A549 (cell line): ENCODE results near the gene E4F1. TPM values are rescaled to one million over a fixed set of nuclear protein-coding genes. Genes with fewer than 3 reads are reported as not detected.

Experiments used
- ATAC-seq, 2 experiments: fragments of 200-7000 bp in 1 of 2; fragments of >200 bp in 1 of 2; cut with Nextera tagmentation in 1 of 2; cut with Tn5 transposase in 1 of 2; 3 replicates each; pipeline versions ENCODE4 v1.8.0 to v1.9.1; 2018 to 2020; ENCODE audit warnings: mild to moderate bottlenecking in 1 of 2, moderate library complexity in 1 of 2
- CTCF ChIA-PET: fragments of 300-600 bp; sonication (Branson Sonifier 250); formaldehyde crosslinking; extraction: SDS; loops from one replicate; lab custom pipeline; 2021; ENCODE audit warnings: antibody characterized with exemption, inconsistent platforms; lab: Yijun Ruan, JAX
- POLR2A ChIA-PET: fragments of 350-600 bp; formaldehyde crosslinking; extraction: SDS; loops from one replicate; lab custom pipeline; 2021; ENCODE audit warnings: antibody characterized with exemption, inconsistent platforms; lab: Yijun Ruan, JAX
- DNase-seq, 2 experiments: peaks; one replicate each; pipeline versions ENCODE4 v3.0.0 to v3.0.0-alpha.2; 2011 to 2016; ENCODE audit warnings: low read depth in 1 of 2, low spot score in 1 of 2
- FAIRE-seq: peaks from 2 replicates; lab custom pipeline; 2011; peaks lifted over from hg19 to GRCh38; lab: Jason Lieb, UNC
- H3K27ac ChIP-seq, 2 experiments: fragments of >200 bp; sonication (Bioruptor Twin); formaldehyde crosslinking; 3 replicates each; pipeline ENCODE4 v1.5.1; 2016 to 2017
- H3K4me1 ChIP-seq: fragments of >200 bp; sonication (Bioruptor Twin); formaldehyde crosslinking; 3 replicates; pipeline ENCODE4 v1.6.1; 2016
- H3K4me2 ChIP-seq: fragments of >200 bp; sonication (Bioruptor Twin); formaldehyde crosslinking; 3 replicates; pipeline ENCODE4 v1.6.1; 2016
- H3K4me3 ChIP-seq: fragments of >200 bp; sonication (Bioruptor Twin); formaldehyde crosslinking; 3 replicates; pipeline ENCODE4 v1.5.1; 2016
- H3K9me3 ChIP-seq: fragments of >200 bp; sonication (Bioruptor Twin); formaldehyde crosslinking; 3 replicates; pipeline ENCODE4 v1.6.1; 2016
- BHLHE40 ChIP-seq: IDR thresholded peaks from 2 replicates; pipeline ENCODE4 v1.6.1; 2012; ENCODE audit warnings: low read depth, low read length, inconsistent platforms
- CHD4 ChIP-seq: fragments of 200-600 bp; sonication (generic); IDR thresholded peaks from 2 replicates; pipeline ENCODE4 v1.6.1; 2016; ENCODE audit warnings: antibody characterized with exemption, mild to moderate bottlenecking, borderline replicate concordance
- EHF ChIP-seq: fragments of 250-450 bp; sonication (Bioruptor Pico); IDR thresholded peaks from 2 replicates; pipeline ENCODE4 v1.5.0; 2020; ENCODE audit warnings: mild to moderate bottlenecking
- EP300 ChIP-seq, 2 experiments: fragments of >200 bp; sonication (Bioruptor Twin); formaldehyde crosslinking; IDR thresholded peaks; 2 replicates in 1 of 2; 3 replicates in 1 of 2; pipeline ENCODE4 v1.6.1; 2016 to 2017
- ESRRA ChIP-seq: fragments of 150-350 bp; IDR thresholded peaks from 2 replicates; pipeline ENCODE4 v1.6.1; 2014; ENCODE audit warnings: mild to moderate bottlenecking, low read length, borderline replicate concordance
- FOSB ChIP-seq: fragments of 250-450 bp; sonication (Bioruptor Pico); IDR thresholded peaks from 2 replicates; pipeline ENCODE4 v1.5.0; 2020; ENCODE audit warnings: mild to moderate bottlenecking, moderate library complexity
- HEYL ChIP-seq: fragments of 250-450 bp; sonication (Bioruptor Pico); IDR thresholded peaks from 2 replicates; pipeline ENCODE4 v1.8.0; 2021; ENCODE audit warnings: mild to moderate bottlenecking, moderate library complexity
- HOXB5 ChIP-seq: fragments of 250-450 bp; sonication (Bioruptor Pico); IDR thresholded peaks from 2 replicates; pipeline ENCODE4 v1.5.0; 2020; ENCODE audit warnings: mild to moderate bottlenecking, moderate library complexity
- JUN ChIP-seq, 2 experiments: fragments of >200 bp; sonication (Bioruptor Twin); formaldehyde crosslinking; IDR thresholded peaks; 2 replicates in 1 of 2; 3 replicates in 1 of 2; pipeline ENCODE4 v1.6.1; 2016 to 2017
- JUNB ChIP-seq: fragments of >200 bp; sonication (Bioruptor Twin); formaldehyde crosslinking; IDR thresholded peaks from 2 replicates; pipeline ENCODE4 v1.6.1; 2016
- KDM1A ChIP-seq: fragments of 200-600 bp; sonication (generic); IDR thresholded peaks from 2 replicates; pipeline ENCODE4 v1.6.1; 2016; ENCODE audit warnings: low read depth, mild to moderate bottlenecking
- KDM5A ChIP-seq: fragments of 200-600 bp; sonication (generic); IDR thresholded peaks from 2 replicates; pipeline ENCODE4 v1.6.1; 2016; ENCODE audit warnings: antibody characterized with exemption, mild to moderate bottlenecking
- MAFK ChIP-seq: fragments of 450-650 bp; IDR thresholded peaks from 2 replicates; pipeline ENCODE4 v1.6.1; 2014; ENCODE audit not compliant: partially characterized antibody
- MAZ ChIP-seq: fragments of 150-350 bp; IDR thresholded peaks from 2 replicates; pipeline ENCODE4 v1.6.1; 2014; ENCODE audit warnings: antibody characterized with exemption, low read depth, low read length, borderline replicate concordance
- MYC ChIP-seq: IDR thresholded peaks from 2 replicates; pipeline ENCODE4 v1.6.1; 2012; ENCODE audit warnings: mild to moderate bottlenecking, inconsistent platforms, low read length, improper control_type of control experiment, borderline replicate concordance
- NR3C1 ChIP-seq: fragments of >200 bp; sonication (Bioruptor Twin); formaldehyde crosslinking; IDR thresholded peaks from 3 replicates; pipeline ENCODE4 v1.6.1; 2017
- POLR2A ChIP-seq: IDR thresholded peaks from 2 replicates; pipeline ENCODE4 v1.6.1; 2012; ENCODE audit warnings: mild to moderate bottlenecking, low read length
- RARB ChIP-seq: fragments of 250-450 bp; sonication (Bioruptor Pico); IDR thresholded peaks from 2 replicates; pipeline ENCODE4 v1.8.0; 2021; ENCODE audit warnings: mild to moderate bottlenecking, moderate library complexity
- SREBF2 ChIP-seq: fragments of 450-650 bp; IDR thresholded peaks from 2 replicates; pipeline ENCODE4 v1.6.1; 2014; ENCODE audit warnings: mild to moderate bottlenecking, moderate library complexity
- TP53 ChIP-seq: fragments of 250-450 bp; sonication (Bioruptor Pico); IDR thresholded peaks from 2 replicates; pipeline ENCODE4 v1.5.0; 2021; ENCODE audit warnings: mild to moderate bottlenecking, moderate library complexity
- ZFP36 ChIP-seq: fragments of 450-650 bp; IDR thresholded peaks from 2 replicates; pipeline ENCODE4 v1.6.1; 2014; ENCODE audit warnings: borderline replicate concordance; ENCODE audit not compliant: partially characterized antibody
- ZSCAN20 ChIP-seq: fragments of 250-450 bp; sonication (Bioruptor Pico); IDR thresholded peaks from 2 replicates; pipeline ENCODE4 v1.8.0; 2022; ENCODE audit warnings: mild to moderate bottlenecking, moderate library complexity
- WGBS: methylation state at CpG from one replicate; pipeline ENCODE4 v1.1.6; 2017; ENCODE audit errors: missing lambda C conversion rate; 5-methylcytosine and 5-hydroxymethylcytosine counted together
- polyA plus RNA-seq, 4 experiments: library from polyadenylated mRNA; depleted of rRNA in 3 of 4; stranded (reverse); fragments of >200 nt; fragmentation: RNase III in 1 of 4; extraction: RNeasy Plus Mini Kit Qiagen cat#74134 plus additional on column Dnase treatment in 1 of 4; gene quantifications; 2 replicates in 3 of 4; 3 replicates in 1 of 4; pipeline ENCODE4 v1.2.3, GENCODE V29; 2011 to 2017
- TF ChIP-seq, protein P1 (sequence below): IDR thresholded peaks from 2 replicates; pipeline ENCODE4 v1.6.1; 2012
- TF ChIP-seq, protein P2 (sequence below): IDR thresholded peaks from 2 replicates; pipeline ENCODE4 v1.6.1; 2012
- TF ChIP-seq, protein P3 (sequence below): fragments of 200-600 bp; sonication (generic); IDR thresholded peaks from 2 replicates; pipeline ENCODE4 v1.6.1; 2016; ENCODE audit warnings: antibody characterized with exemption, mild to moderate bottlenecking, moderate library complexity
- TF ChIP-seq, protein P4 (sequence below): IDR thresholded peaks from 2 replicates; pipeline ENCODE4 v1.6.1; 2012; ENCODE audit warnings: low read depth, borderline replicate concordance
- TF ChIP-seq, protein P5 (sequence below): fragments of >200 bp; sonication (Bioruptor Twin); formaldehyde crosslinking; IDR thresholded peaks from 3 replicates; pipeline ENCODE4 v1.5.1; 2016
- TF ChIP-seq, protein P6 (sequence below): fragments of 150-350 bp; IDR thresholded peaks from 2 replicates; pipeline ENCODE4 v1.6.1; 2014; ENCODE audit warnings: low read depth, mild to moderate bottlenecking, low read length

The E4F1 gene
- polyA plus RNA-seq, 2 of the 4 experiments (the other 2 are of a cell fraction) = 10.4 to 23.3 TPM

DNA sequence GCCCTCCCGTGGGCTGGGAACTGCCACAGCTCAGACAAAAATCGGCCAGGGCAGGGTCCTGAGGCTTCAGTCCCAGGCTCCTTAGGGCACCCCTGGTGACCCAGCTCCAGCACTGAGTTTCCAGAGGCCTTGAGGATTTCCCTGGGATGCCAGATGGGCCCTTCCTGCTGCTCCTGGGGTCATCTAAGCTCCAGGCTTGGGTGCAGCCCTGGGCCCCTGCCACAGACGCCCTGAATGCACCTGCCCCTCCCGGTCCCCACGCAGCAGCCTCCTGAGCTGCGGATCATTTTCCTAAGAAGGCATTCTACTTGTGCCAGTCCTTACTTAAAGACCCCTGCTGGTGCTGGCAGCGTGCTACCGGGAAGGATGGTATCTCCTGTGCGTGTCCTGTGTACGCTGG, 50.5 kb downstream of the E4F1 start:
- peaks cover 11% of the 10 kb centered on the region; the same call in 1 of the 3 replicates for H3K4me1 ChIP-seq
- H3K9me3 ChIP-seq = no peaks in the 10 kb centered on the region
- TF ChIP-seq KDM5A (no peak), JUN (IDR thresholded peaks at IDR 0.05) (no peak), NR3C1 (no peak), HEYL (CRISPR knock-in tag) (no peak), EP300 (IDR thresholded peaks at IDR 0.05) (no peak), SREBF2 (no peak), JUNB (no peak), MAZ (no peak), CHD4 (no peak), FOSB (CRISPR knock-in tag) (no peak), POLR2A (no peak), TP53 (CRISPR knock-in tag) (no peak), EHF (CRISPR knock-in tag) (no peak), MAFK (no peak), ZSCAN20 (CRISPR knock-in tag) (no peak), HOXB5 (CRISPR knock-in tag) (no peak), BHLHE40 (no peak)
- TF ChIP-seq, protein P1, sequence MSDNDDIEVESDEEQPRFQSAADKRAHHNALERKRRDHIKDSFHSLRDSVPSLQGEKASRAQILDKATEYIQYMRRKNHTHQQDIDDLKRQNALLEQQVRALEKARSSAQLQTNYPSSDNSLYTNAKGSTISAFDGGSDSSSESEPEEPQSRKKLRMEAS = no peak
- TF ChIP-seq, protein P2, sequence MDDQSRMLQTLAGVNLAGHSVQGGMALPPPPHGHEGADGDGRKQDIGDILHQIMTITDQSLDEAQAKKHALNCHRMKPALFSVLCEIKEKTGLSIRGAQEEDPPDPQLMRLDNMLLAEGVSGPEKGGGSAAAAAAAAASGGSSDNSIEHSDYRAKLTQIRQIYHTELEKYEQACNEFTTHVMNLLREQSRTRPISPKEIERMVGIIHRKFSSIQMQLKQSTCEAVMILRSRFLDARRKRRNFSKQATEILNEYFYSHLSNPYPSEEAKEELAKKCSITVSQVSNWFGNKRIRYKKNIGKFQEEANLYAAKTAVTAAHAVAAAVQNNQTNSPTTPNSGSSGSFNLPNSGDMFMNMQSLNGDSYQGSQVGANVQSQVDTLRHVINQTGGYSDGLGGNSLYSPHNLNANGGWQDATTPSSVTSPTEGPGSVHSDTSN = no peak
- ChIA-PET POLR2A (no interaction called here), CTCF (interaction anchor here (0.6 kb wide), 1 partner anchor 116 kb away, joined by 3 read pairs; no protein-coding TSS in a partner anchor)
- no peak overlapping the region for H3K4me3 ChIP-seq
- WGBS = 75% methylated on average over 8 of the region's 10 CpGs
- H3K27ac ChIP-seq = no peak overlapping the region
- ATAC-seq (no peak), DNase-seq (no peak), FAIRE-seq (no peak)
- no peak overlapping the region for H3K4me2 ChIP-seq

DNA sequence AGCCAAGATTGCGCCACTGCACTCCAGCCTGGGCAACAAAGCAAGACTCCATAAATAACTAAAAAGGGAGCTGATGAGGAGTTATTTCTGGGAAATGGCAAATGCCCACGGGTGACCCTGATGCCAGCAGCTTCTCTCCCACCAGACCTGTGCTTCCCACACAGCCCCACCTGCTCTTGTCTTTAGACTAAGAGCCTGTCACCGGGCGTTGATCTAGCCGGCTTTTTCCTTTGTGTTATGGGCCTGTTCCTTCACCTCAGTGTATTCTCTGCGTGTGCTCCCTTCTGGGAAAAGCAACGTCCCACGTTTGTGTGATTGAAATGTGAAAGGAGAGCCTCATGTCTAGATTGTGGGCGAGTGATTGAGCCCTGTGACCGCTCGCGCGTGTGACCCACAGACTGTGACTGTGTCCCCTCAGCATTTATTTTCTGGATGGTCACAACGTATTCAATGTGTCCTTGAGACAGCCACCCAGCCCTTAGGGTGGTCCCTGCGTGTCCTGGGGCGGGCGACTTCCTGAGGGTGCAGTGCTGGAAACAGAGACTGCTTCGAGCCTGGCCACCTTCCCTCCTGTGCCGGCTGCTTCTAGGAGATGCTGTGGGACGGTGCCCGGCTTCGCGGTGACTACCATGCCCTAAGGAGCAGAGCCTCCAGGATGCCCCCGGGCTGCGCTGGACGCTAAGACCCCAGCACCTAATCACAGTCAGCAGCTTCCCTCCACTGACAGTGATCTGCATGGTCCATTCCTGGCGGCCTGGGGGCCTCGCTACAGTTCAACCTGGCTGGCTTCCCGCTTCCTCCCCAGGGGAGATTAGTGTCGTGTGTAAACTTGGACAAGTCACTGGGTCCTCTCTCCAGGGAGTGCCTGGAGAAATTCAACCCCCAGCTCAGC, 52.3 kb downstream of the E4F1 start:
- ChIA-PET POLR2A (interaction anchor here (0.7 kb wide), 1 partner anchor 141 kb away, joined by 3 read pairs; no protein-coding TSS in a partner anchor), CTCF (interaction anchor here (0.8 to 1.4 kb wide), 3 partner anchors 34 to 226 kb away, joined by 3 to 5 read pairs (median 5); no protein-coding TSS in a partner anchor)
- DNase-seq (no peak), FAIRE-seq (no peak)
- WGBS = 84% methylated on average over 18 of the region's 30 CpGs
- no peak overlapping the region for H3K27ac ChIP-seq
- no peaks in the 10 kb centered on the region for H3K4me1 ChIP-seq
- TF ChIP-seq ESRRA = no peak
- TF ChIP-seq CHD4 = no peak
- no peak for TF ChIP-seq MYC
- TF ChIP-seq SREBF2 = no peak
- no peak for TF ChIP-seq KDM1A
- no peak for TF ChIP-seq HOXB5 (CRISPR knock-in tag)
- TF ChIP-seq, protein P3, sequence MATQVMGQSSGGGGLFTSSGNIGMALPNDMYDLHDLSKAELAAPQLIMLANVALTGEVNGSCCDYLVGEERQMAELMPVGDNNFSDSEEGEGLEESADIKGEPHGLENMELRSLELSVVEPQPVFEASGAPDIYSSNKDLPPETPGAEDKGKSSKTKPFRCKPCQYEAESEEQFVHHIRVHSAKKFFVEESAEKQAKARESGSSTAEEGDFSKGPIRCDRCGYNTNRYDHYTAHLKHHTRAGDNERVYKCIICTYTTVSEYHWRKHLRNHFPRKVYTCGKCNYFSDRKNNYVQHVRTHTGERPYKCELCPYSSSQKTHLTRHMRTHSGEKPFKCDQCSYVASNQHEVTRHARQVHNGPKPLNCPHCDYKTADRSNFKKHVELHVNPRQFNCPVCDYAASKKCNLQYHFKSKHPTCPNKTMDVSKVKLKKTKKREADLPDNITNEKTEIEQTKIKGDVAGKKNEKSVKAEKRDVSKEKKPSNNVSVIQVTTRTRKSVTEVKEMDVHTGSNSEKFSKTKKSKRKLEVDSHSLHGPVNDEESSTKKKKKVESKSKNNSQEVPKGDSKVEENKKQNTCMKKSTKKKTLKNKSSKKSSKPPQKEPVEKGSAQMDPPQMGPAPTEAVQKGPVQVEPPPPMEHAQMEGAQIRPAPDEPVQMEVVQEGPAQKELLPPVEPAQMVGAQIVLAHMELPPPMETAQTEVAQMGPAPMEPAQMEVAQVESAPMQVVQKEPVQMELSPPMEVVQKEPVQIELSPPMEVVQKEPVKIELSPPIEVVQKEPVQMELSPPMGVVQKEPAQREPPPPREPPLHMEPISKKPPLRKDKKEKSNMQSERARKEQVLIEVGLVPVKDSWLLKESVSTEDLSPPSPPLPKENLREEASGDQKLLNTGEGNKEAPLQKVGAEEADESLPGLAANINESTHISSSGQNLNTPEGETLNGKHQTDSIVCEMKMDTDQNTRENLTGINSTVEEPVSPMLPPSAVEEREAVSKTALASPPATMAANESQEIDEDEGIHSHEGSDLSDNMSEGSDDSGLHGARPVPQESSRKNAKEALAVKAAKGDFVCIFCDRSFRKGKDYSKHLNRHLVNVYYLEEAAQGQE = no peak
- no peak for TF ChIP-seq EHF (CRISPR knock-in tag)
- TF ChIP-seq, protein P4, sequence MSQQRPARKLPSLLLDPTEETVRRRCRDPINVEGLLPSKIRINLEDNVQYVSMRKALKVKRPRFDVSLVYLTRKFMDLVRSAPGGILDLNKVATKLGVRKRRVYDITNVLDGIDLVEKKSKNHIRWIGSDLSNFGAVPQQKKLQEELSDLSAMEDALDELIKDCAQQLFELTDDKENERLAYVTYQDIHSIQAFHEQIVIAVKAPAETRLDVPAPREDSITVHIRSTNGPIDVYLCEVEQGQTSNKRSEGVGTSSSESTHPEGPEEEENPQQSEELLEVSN = no peak
- TF ChIP-seq JUN (IDR thresholded peaks at IDR 0.05) = no peak
- TF ChIP-seq, protein P5, sequence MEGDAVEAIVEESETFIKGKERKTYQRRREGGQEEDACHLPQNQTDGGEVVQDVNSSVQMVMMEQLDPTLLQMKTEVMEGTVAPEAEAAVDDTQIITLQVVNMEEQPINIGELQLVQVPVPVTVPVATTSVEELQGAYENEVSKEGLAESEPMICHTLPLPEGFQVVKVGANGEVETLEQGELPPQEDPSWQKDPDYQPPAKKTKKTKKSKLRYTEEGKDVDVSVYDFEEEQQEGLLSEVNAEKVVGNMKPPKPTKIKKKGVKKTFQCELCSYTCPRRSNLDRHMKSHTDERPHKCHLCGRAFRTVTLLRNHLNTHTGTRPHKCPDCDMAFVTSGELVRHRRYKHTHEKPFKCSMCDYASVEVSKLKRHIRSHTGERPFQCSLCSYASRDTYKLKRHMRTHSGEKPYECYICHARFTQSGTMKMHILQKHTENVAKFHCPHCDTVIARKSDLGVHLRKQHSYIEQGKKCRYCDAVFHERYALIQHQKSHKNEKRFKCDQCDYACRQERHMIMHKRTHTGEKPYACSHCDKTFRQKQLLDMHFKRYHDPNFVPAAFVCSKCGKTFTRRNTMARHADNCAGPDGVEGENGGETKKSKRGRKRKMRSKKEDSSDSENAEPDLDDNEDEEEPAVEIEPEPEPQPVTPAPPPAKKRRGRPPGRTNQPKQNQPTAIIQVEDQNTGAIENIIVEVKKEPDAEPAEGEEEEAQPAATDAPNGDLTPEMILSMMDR = no peak
- TF ChIP-seq RARB (CRISPR knock-in tag) = no peak
- TF ChIP-seq, protein P6, sequence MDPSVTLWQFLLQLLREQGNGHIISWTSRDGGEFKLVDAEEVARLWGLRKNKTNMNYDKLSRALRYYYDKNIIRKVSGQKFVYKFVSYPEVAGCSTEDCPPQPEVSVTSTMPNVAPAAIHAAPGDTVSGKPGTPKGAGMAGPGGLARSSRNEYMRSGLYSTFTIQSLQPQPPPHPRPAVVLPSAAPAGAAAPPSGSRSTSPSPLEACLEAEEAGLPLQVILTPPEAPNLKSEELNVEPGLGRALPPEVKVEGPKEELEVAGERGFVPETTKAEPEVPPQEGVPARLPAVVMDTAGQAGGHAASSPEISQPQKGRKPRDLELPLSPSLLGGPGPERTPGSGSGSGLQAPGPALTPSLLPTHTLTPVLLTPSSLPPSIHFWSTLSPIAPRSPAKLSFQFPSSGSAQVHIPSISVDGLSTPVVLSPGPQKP = no peak
- no peak for TF ChIP-seq ZFP36
- TF ChIP-seq, all 56 proteins: peak for 0
- no peaks in the 10 kb centered on the region for H3K9me3 ChIP-seq
- no peak overlapping the region for H3K4me3 ChIP-seq
- ATAC-seq = no peak
- no peak overlapping the region for H3K4me2 ChIP-seq
